Urinary bladder (tissue), 4 donors: ENCODE data around the gene ADAM21. TPM values are rescaled to one million over a fixed set of nuclear protein-coding genes. Genes with fewer than 3 reads are reported as not detected.
"Not testable (repeated sequence)": the region's sequence is repeated elsewhere in the genome, so short reads cannot be mapped to it uniquely, and the experiment has no call there.

ENCODE experiments used
- DNase-seq: peaks from one replicate; pipeline ENCODE4 v3.0.0-alpha.2; 2015; ENCODE audit errors: extremely low spot score
- H3K27ac ChIP-seq: one replicate; pipeline ENCODE4 v1.5.1; 2013; ENCODE audit warnings: low read depth, mild to moderate bottlenecking, moderate library complexity
- H3K36me3 ChIP-seq: one replicate; pipeline ENCODE4 v1.6.1; 2013; ENCODE audit warnings: mild to moderate bottlenecking, moderate library complexity; ENCODE audit not compliant: insufficient read depth
- H3K4me1 ChIP-seq: one replicate; pipeline ENCODE4 v1.6.1; 2013; ENCODE audit warnings: mild to moderate bottlenecking, moderate library complexity; ENCODE audit not compliant: insufficient read depth
- H3K4me3 ChIP-seq: one replicate; pipeline ENCODE4 v1.5.1; 2013; ENCODE audit warnings: low read depth, low read length
- WGBS: extraction: QIAGEN DNeasy Blood & Tissue Kit; methylation state at CpG from one replicate; pipeline ENCODE4 v1.1.7; 2013; 5-methylcytosine and 5-hydroxymethylcytosine counted together
- polyA plus RNA-seq: library from polyadenylated mRNA; stranded (reverse); fragments of 200-250 nt; gene quantifications from one replicate; pipeline ENCODE4 v1.2.3, GENCODE V29; 2013
- total RNA-seq: library from RNA; depleted of rRNA; stranded (reverse); fragments of >200 nt; gene quantifications from one replicate; pipeline ENCODE4 v1.2.3, GENCODE V29; 2014
- donor health status: healthy with polysubstance abuse.
- donor health status: healthy.

The ADAM21 gene
- total and polyA plus RNA-seq, 2 donors, result 0.08 TPM; not detected in 1

- Histone ChIP-seq H3K4me3 (no peak overlapping the region), H3K36me3 (no peaks in the 10 kb centered on the region), H3K27ac (no peak overlapping the region), H3K4me1 (no peaks in the 10 kb centered on the region)
- 81% methylated on average over 4 of the region's 4 CpGs for WGBS
- DNase-seq, result peak; percentile 0
These were observed 3.2 kb upstream of the ADAM21 start for GRCh38 chr14:70448633-70449340.

- no peak for DNase-seq
- Histone ChIP-seq H3K36me3 (no peaks in the 10 kb centered on the region), H3K4me3 (no peak overlapping the region), H3K4me1 (no peaks in the 10 kb centered on the region), H3K27ac (no peak overlapping the region)
- WGBS, result 59% methylated on average over 1 of the region's 1 CpG
These were observed 2.8 kb downstream of the ADAM21 start for GRCh38 chr14:70454731-70455130.

DNA sequence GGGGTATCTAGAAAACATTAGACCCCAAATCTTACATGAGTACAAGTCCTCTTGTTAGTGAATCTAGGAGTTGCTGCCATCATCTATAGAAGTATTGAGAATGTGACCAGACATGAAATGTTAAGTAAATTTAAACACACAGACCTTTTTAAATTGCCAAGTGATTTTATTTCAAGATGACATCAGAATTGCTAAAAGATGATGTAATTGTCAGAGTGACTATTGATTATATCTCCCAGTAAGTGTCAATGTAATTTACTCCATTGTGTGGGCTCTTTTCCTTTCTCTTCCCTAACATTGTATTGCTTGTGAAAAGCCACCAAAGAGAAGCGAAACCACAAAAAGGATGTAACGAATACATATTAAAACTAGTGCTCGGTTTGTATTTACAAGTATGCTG, 16.8 kb downstream of the ADAM21 start:
- 87% methylated on average over 3 of the region's 3 CpGs for WGBS
- H3K4me1 ChIP-seq, result no peaks in the 10 kb centered on the region
- no peaks in the 10 kb centered on the region for H3K36me3 ChIP-seq
- no peak for DNase-seq
- no peak overlapping the region for H3K27ac ChIP-seq
- H3K4me3 ChIP-seq, result no peak overlapping the region

GRCh38 chr14:70470863-70471563, 19.0 kb downstream of the ADAM21 start:
- not testable (repeated sequence) for H3K4me3 ChIP-seq, H3K36me3 ChIP-seq, H3K27ac ChIP-seq, H3K4me1 ChIP-seq, DNase-seq
- WGBS, result 77% methylated on average over 8 of the region's 8 CpGs

- DNase-seq, result no peak
- H3K4me1 ChIP-seq, result no peaks in the 10 kb centered on the region
- H3K4me3 ChIP-seq, result no peak overlapping the region
- no peaks in the 10 kb centered on the region for H3K36me3 ChIP-seq
- H3K27ac ChIP-seq, result no peak overlapping the region
- 89% methylated on average over 4 of the region's 4 CpGs for WGBS
These were observed 20.5 kb downstream of the ADAM21 start for GRCh38 chr14:70472253-70473159.

DNA sequence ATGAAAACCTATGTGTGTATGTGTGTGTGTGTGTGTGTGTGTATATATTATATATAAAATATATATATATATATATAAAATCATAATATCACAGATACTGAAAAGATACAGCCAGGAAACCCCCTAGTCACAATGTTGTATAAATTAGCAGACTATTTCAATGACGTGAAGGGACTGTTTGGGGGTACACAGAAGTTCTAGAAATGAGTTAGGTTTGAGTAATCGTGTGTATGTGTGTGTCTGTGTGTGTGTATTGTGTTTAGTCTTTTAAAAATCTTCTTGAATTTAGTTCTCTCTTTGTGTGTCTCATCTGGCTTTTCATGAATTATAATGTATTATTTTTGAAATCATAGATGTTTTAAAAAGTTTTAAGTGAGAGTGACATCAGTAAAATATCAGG, 21.9 kb downstream of the ADAM21 start:
- Histone ChIP-seq H3K4me1 (no peaks in the 10 kb centered on the region), H3K4me3 (no peak overlapping the region), H3K27ac (no peak overlapping the region), H3K36me3 (no peaks in the 10 kb centered on the region)
- no peak for DNase-seq
- 85% methylated on average over 2 of the region's 2 CpGs for WGBS

DNA sequence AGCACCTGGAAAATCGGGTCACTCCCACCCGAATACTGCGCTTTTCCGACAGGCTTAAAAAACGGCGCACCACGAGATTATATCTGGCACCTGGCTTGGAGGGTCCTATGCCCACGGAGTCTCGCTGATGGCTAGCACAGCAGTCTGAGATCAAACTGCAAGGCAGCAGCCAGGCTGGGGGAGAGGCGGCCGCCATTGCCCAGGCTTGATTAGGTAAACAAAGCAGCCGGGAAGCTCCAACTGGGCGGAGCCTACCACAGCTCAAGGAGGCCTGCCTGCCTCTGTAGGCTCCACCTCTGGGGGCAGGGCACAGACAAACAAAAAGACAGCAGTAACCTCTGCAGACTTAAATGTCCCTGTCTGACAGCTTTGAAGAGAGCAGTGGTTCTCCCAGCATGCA, 23.5 kb downstream of the ADAM21 start:
- DNase-seq, H3K4me3 ChIP-seq: not testable (repeated sequence)

GRCh38 chr14:70477356-70478105, 25.6 kb downstream of the ADAM21 start:
- not testable (repeated sequence) for H3K36me3 ChIP-seq, H3K27ac ChIP-seq, H3K4me1 ChIP-seq, H3K4me3 ChIP-seq, DNase-seq
- 96% methylated on average over 57 of the region's 57 CpGs for WGBS

More for the DNA sequence above, 23.5 kb downstream of the ADAM21 start:
- H3K4me1 ChIP-seq, H3K36me3 ChIP-seq, H3K27ac ChIP-seq: not testable (repeated sequence)
- WGBS, result 85% methylated on average over 13 of the region's 13 CpGs

GRCh38 chr14:70489579-70490200, 37.7 kb downstream of the ADAM21 start:
- no peak for DNase-seq
- WGBS, result 67% methylated on average over 3 of the region's 3 CpGs

DNA sequence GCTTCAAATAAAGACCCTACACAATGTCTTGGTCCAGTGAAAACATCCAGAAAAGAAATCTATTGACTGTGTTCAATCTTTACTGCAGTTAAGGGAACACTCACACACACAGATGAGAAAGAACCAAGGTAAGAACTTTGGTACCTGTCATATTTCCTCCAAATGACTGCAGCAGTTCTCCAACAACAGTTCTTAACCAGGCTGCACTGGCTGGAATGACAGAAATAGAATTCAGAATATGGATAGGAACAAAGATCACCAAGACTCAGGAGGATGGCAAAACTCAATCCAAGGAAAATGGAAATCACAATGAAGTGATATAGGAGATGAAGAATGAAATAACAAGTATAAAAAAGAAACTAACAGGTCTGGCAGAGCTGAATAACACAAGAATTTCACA, 46.2 kb downstream of the ADAM21 start:
- DNase-seq, result no peak
- Histone ChIP-seq H3K27ac (no peak overlapping the region), H3K4me3 (no peak overlapping the region), H3K36me3 (no peaks in the 10 kb centered on the region), H3K4me1 (no peaks in the 10 kb centered on the region)

More at GRCh38 chr14:70489579-70490200, 37.7 kb downstream of the ADAM21 start:
- Histone ChIP-seq H3K27ac (no peak overlapping the region), H3K4me3 (no peak overlapping the region), H3K4me1 (no peaks in the 10 kb centered on the region), H3K36me3 (peaks cover 2% of the 10 kb centered on the region)
